ENCODE data around the gene OST4. TPM values are rescaled to one million over a fixed set of nuclear protein-coding genes. Genes with fewer than 3 reads are reported as not detected.

The OST4 gene
- total RNA-seq, 1 donor from 2014 or later = 395 TPM

DNA sequence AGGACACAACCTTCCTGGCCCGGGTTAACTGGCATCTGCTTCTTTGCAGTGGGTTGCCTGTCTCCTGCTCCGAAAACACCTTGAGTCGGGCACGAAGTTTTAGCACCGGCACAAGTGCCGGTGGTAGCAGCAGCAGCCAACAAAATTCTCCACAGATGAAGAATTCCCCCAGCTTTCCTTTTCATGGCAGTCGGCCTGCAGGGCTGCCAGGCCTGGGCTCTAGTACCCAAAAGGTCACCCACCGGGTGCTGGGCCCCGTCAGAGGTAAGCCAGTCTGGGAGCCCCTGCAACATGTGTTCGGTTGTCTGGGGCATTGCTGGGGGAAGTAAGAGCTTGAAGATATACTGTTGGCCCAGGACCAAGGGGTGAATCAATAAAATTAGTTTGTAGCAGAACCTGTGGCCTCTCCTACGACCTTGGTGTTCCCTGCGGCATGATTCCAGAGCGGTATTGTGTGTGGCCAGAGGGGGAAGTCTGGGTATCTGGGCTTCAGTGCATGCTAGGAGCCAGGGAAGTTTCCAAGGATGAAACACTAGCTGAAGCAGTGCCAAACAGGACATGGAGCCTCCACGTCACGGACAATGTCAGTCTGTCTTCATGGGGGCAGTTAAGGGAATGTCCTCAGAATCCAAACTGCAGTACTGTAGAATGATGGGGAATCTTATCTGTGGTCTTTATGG, 12.2 kb downstream of the OST4 start:
- H3K4me2 ChIP-seq (ENCODE audit: low read length) = no peak overlapping the region
- Mint-ChIP-seq H3K4me3 (ENCODE audit: unreplicated experiment) (no peak overlapping the region), H3K9me3 (ENCODE audit: unreplicated experiment) (no peaks in the 10 kb centered on the region), H3K36me3 (ENCODE audit: low read depth, unreplicated experiment) (peaks cover 25% of the 10 kb centered on the region), H3K4me1 (ENCODE audit: low read depth, unreplicated experiment) (no peaks in the 10 kb centered on the region), H3K27me3 (ENCODE audit: low read depth, unreplicated experiment) (no peaks in the 10 kb centered on the region), H3K27ac (ENCODE audit: unreplicated experiment) (peak overlapping the region; percentile 5)
- H4K20me1 ChIP-seq (ENCODE audit: insufficient read depth, low read length) = peaks cover 27% of the 10 kb centered on the region
- H3K9me3 ChIP-seq (ENCODE audit: insufficient read depth, low read depth, low read length) = no peaks in the 10 kb centered on the region
- H3K36me3 ChIP-seq (ENCODE audit: insufficient read depth, low read length) = peaks cover 11% of the 10 kb centered on the region
- no peak for FAIRE-seq
- H3K4me3 ChIP-seq (ENCODE audit: insufficient read depth, low read depth, low read length) = no peak overlapping the region
- H3K4me1 ChIP-seq (ENCODE audit: insufficient read depth, low read length) = no peaks in the 10 kb centered on the region
- no peaks in the 10 kb centered on the region for H3K79me2 ChIP-seq (ENCODE audit: insufficient read depth, low read length)
- H2AFZ ChIP-seq (ENCODE audit: low read depth, low read length) = no peak overlapping the region
- H3K27me3 ChIP-seq (ENCODE audit: insufficient read depth, low read length) = no peaks in the 10 kb centered on the region
- DNase-seq (ENCODE audit: low read depth) = no peak
- no peak overlapping the region for H3K9ac ChIP-seq (ENCODE audit: low read length)
- H3K27ac ChIP-seq (ENCODE audit: low read depth, low read length) = no peak overlapping the region
- TF ChIP-seq EZH2 (IDR thresholded peaks at IDR 0.05; ENCODE audit: insufficient read depth, low read length) = no peak
- TF ChIP-seq, protein P1, sequence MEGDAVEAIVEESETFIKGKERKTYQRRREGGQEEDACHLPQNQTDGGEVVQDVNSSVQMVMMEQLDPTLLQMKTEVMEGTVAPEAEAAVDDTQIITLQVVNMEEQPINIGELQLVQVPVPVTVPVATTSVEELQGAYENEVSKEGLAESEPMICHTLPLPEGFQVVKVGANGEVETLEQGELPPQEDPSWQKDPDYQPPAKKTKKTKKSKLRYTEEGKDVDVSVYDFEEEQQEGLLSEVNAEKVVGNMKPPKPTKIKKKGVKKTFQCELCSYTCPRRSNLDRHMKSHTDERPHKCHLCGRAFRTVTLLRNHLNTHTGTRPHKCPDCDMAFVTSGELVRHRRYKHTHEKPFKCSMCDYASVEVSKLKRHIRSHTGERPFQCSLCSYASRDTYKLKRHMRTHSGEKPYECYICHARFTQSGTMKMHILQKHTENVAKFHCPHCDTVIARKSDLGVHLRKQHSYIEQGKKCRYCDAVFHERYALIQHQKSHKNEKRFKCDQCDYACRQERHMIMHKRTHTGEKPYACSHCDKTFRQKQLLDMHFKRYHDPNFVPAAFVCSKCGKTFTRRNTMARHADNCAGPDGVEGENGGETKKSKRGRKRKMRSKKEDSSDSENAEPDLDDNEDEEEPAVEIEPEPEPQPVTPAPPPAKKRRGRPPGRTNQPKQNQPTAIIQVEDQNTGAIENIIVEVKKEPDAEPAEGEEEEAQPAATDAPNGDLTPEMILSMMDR (IDR thresholded peaks at IDR 0.05; ENCODE audit: insufficient read depth, low read depth, low read length) = no peak

DNA sequence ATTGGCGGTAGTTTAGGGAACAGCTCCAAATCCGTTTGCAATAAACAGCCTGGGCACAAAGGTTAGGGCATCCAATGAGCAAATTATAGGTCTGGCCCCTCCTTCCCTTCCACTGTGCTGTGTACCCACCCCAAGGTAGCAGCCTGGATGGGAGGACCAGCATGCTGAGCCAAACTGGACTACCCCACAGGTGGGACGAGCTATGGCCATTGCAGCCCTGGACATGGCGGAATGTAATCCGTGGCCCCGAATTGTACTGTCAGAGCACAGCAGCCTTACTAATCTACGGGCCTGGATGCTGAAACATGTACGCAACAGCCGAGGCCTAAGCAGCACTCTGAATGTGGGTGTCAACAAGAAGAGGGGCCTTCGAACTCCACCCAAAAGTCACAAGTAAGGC, 13.2 kb downstream of the OST4 start:
- H3K27me3 Mint-ChIP-seq (ENCODE audit: low read depth, unreplicated experiment) = no peaks in the 10 kb centered on the region
- Histone ChIP-seq H3K4me2 (ENCODE audit: low read length) (no peak overlapping the region), H3K4me1 (ENCODE audit: insufficient read depth, low read length) (no peaks in the 10 kb centered on the region), H3K9ac (ENCODE audit: low read length) (no peak overlapping the region), H3K27me3 (ENCODE audit: insufficient read depth, low read length) (no peaks in the 10 kb centered on the region), H2AFZ (ENCODE audit: low read depth, low read length) (no peak overlapping the region), H3K27ac (ENCODE audit: low read depth, low read length) (no peak overlapping the region), H3K36me3 (ENCODE audit: insufficient read depth, low read length) (peaks cover 11% of the 10 kb centered on the region), H3K79me2 (ENCODE audit: insufficient read depth, low read length) (no peaks in the 10 kb centered on the region), H3K9me3 (ENCODE audit: insufficient read depth, low read depth, low read length) (no peaks in the 10 kb centered on the region), H4K20me1 (ENCODE audit: insufficient read depth, low read length) (peaks cover 18% of the 10 kb centered on the region), H3K4me3 (ENCODE audit: insufficient read depth, low read depth, low read length) (no peak overlapping the region)
- no peaks in the 10 kb centered on the region for H3K9me3 Mint-ChIP-seq (ENCODE audit: unreplicated experiment)
- peaks cover 25% of the 10 kb centered on the region for H3K36me3 Mint-ChIP-seq (ENCODE audit: low read depth, unreplicated experiment)
- no peak overlapping the region for H3K27ac Mint-ChIP-seq (ENCODE audit: unreplicated experiment)
- DNase-seq (ENCODE audit: low read depth) (no peak), FAIRE-seq (no peak)
- H3K4me1 Mint-ChIP-seq (ENCODE audit: low read depth, unreplicated experiment) = no peaks in the 10 kb centered on the region
- no peak overlapping the region for H3K4me3 Mint-ChIP-seq (ENCODE audit: unreplicated experiment)
- TF ChIP-seq, protein P1 (IDR thresholded peaks at IDR 0.05; ENCODE audit: insufficient read depth, low read depth, low read length) = no peak
- no peak for TF ChIP-seq EZH2 (IDR thresholded peaks at IDR 0.05; ENCODE audit: insufficient read depth, low read length)

DNA sequence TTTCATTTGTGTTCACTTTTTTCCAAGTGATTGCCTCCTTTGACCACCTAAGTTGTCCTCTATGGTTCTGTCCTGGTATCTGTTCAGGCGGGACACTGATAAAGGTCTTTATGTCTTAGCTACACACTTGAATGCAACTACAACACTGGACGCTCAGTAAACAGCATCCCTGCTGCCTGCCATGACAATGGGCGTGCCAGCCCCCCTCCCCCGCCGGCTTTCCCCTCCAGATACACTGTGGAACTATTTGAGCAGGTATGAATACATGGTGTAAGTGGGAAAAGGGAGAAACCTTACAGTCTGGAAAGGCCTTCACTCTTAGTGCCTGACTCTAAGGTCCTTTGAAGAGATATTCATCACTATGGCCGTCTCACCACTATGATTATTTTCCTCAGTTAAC, 14.3 kb downstream of the OST4 start:
- no peak overlapping the region for H3K9ac ChIP-seq (ENCODE audit: low read length)
- no peak overlapping the region for H3K4me3 ChIP-seq (ENCODE audit: insufficient read depth, low read depth, low read length)
- no peak overlapping the region for H3K27ac ChIP-seq (ENCODE audit: low read depth, low read length)
- H3K27me3 ChIP-seq (ENCODE audit: insufficient read depth, low read length) = no peaks in the 10 kb centered on the region
- H4K20me1 ChIP-seq (ENCODE audit: insufficient read depth, low read length) = peaks cover 11% of the 10 kb centered on the region
- Mint-ChIP-seq H3K4me1 (ENCODE audit: low read depth, unreplicated experiment) (peaks cover under 1% of the 10 kb centered on the region), H3K27me3 (ENCODE audit: low read depth, unreplicated experiment) (no peaks in the 10 kb centered on the region), H3K36me3 (ENCODE audit: low read depth, unreplicated experiment) (peaks cover 21% of the 10 kb centered on the region), H3K9me3 (ENCODE audit: unreplicated experiment) (no peaks in the 10 kb centered on the region), H3K27ac (ENCODE audit: unreplicated experiment) (no peak overlapping the region), H3K4me3 (ENCODE audit: unreplicated experiment) (no peak overlapping the region)
- no peak for FAIRE-seq
- H3K4me2 ChIP-seq (ENCODE audit: low read length) = no peak overlapping the region
- H2AFZ ChIP-seq (ENCODE audit: low read depth, low read length) = no peak overlapping the region
- peaks cover 3% of the 10 kb centered on the region for H3K4me1 ChIP-seq (ENCODE audit: insufficient read depth, low read length)
- H3K79me2 ChIP-seq (ENCODE audit: insufficient read depth, low read length) = no peaks in the 10 kb centered on the region
- DNase-seq (ENCODE audit: low read depth) = no peak
- H3K9me3 ChIP-seq (ENCODE audit: insufficient read depth, low read depth, low read length) = no peaks in the 10 kb centered on the region
- H3K36me3 ChIP-seq (ENCODE audit: insufficient read depth, low read length) = peaks cover 11% of the 10 kb centered on the region
- TF ChIP-seq EZH2 (IDR thresholded peaks at IDR 0.05; ENCODE audit: insufficient read depth, low read length) = no peak
- TF ChIP-seq, protein P1 (IDR thresholded peaks at IDR 0.05; ENCODE audit: insufficient read depth, low read depth, low read length) = no peak

Measured in astrocyte (in vitro differentiated cells and primary cell).